Activated T-cell treated with anti-CD3 and anti-CD28 coated beads for 24 hours (primary cell): ENCODE data around the gene EPN3.

Experiments
- DNase-seq: peaks from one replicate; pipeline ENCODE4 v3.0.0-alpha.2; 2020; ENCODE audit warnings: low read depth

The EPN3 gene

DNA sequence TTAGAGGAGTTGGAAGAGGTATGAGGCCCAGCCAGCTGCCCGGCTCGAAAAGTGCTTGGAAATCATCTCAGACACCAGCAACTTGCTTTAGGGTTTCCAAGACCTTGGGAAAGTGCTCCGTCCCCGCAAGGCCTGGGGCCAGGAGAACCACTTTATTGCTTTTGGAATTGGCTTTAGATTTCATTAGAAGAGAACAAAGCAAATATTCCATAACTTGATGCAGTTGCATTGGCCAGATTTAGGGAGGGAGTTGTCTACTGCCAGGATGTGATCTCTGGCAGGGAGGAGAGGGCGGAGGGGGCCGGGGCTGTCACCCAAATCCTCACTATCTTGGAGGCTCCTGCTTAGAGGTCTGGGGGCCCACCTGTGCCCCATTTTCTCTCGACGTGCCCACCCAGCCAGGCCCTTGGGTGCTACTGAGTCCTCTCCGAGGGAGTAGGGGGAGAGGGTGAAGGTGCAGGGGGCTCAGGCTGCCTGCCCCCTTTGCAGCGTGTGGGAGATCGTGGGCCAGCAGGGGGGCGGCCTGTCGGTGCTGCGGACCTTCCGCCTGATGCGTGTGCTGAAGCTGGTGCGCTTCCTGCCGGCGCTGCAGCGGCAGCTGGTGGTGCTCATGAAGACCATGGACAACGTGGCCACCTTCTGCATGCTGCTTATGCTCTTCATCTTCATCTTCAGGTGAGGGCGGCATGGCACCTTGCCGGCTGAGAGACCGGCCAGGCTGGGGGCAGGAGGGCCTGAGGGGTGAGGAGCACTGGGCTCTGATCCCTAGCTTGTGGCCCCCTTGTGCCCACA is 58.6 kb downstream of the EPN3 start:
- DNase-seq = no peak

DNA sequence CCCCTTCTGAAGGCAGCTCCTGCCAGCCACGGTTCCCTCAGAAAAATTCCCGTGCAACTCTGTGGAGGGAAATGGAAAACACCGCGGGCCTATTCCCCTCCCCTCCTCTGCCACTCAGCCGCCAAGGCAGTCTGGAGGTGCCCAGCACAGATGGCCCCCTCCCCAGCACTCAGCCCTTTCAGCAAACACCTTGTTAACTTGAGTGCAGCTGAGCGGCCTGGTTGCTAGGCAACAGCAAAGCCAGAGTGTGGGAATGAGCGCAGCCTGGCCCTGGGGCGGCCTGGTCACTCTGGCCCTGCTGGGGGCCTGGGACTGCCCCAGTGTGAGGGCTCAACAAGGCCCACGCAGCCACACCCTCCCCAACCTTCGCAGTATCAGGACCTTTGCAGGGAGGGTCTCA is 60.8 kb downstream of the EPN3 start:
- DNase-seq = no peak
